GM12878 (cell line): ENCODE results near the gene ITIH1. TPM values are rescaled to one million over a fixed set of nuclear protein-coding genes. Genes with fewer than 3 reads are reported as not detected.

Experiments used
- BRCA1 ChIP-seq: IDR thresholded peaks from 2 replicates; pipeline ENCODE4 v1.6.1; 2011; ENCODE audit warnings: low read depth, low read length, improper control_type of control experiment
- CBFB ChIP-seq: IDR thresholded peaks from 2 replicates; pipeline ENCODE4 v1.6.1; 2016; ENCODE audit warnings: antibody characterized with exemption, low read depth
- CHD2 ChIP-seq: IDR thresholded peaks from 2 replicates; pipeline ENCODE4 v1.6.1; 2011; ENCODE audit warnings: low read depth, low read length, improper control_type of control experiment, borderline replicate concordance
- CHD4 ChIP-seq: fragments of 200-600 bp; sonication (generic); IDR thresholded peaks from 2 replicates; pipeline ENCODE4 v1.6.1; 2016; ENCODE audit warnings: mild to moderate bottlenecking
- EGR1 ChIP-seq, 2 experiments: IDR thresholded peaks; 1 replicate in 1 of 2; 2 replicates in 1 of 2; pipeline ENCODE4 v1.6.1; 2011 to 2012; ENCODE audit warnings: low read depth in 2 of 2, low read length in 2 of 2, borderline replicate concordance in 1 of 2, mild to moderate bottlenecking in 1 of 2, moderate library complexity in 1 of 2
- ESRRA ChIP-seq: IDR thresholded peaks from 2 replicates; pipeline ENCODE4 v1.6.1; 2012; ENCODE audit warnings: mild to moderate bottlenecking, low read length, improper control_type of control experiment
- HDAC2 ChIP-seq: fragments of 200-600 bp; sonication (generic); IDR thresholded peaks from 2 replicates; pipeline ENCODE4 v1.6.1; 2017
- KAT2A ChIP-seq: conservative IDR thresholded peaks from 2 replicates; pipeline ENCODE4 v1.6.1; 2011; ENCODE audit warnings: low read depth, low read length; ENCODE audit not compliant: control insufficient read depth
- MEF2B ChIP-seq: fragments of 450-650 bp; IDR thresholded peaks from 2 replicates; pipeline ENCODE4 v1.6.1; 2018; ENCODE audit warnings: mild to moderate bottlenecking, moderate library complexity; ENCODE audit not compliant: partially characterized antibody, poor library complexity, severe bottlenecking
- NFYB ChIP-seq: IDR thresholded peaks from 2 replicates; pipeline ENCODE4 v1.6.1; 2011; ENCODE audit warnings: low read depth, mild to moderate bottlenecking, low read length, improper control_type of control experiment, moderate library complexity; ENCODE audit not compliant: insufficient read depth
- NR2C2 ChIP-seq: IDR thresholded peaks from 2 replicates; pipeline ENCODE4 v1.6.1; 2011; ENCODE audit warnings: borderline replicate concordance, low read depth; ENCODE audit not compliant: control insufficient read depth, insufficient read length
- PAX8 ChIP-seq: fragments of 450-650 bp; IDR thresholded peaks from 2 replicates; pipeline ENCODE4 v1.6.1; 2017; ENCODE audit warnings: mild to moderate bottlenecking, moderate library complexity
- SMAD1 ChIP-seq: fragments of 450-650 bp; IDR thresholded peaks from 2 replicates; pipeline ENCODE4 v1.6.1; 2018; ENCODE audit warnings: mild to moderate bottlenecking, low read depth; ENCODE audit not compliant: partially characterized antibody
- SP1 ChIP-seq: IDR thresholded peaks from one replicate; pipeline ENCODE4 v1.6.1; 2011; ENCODE audit warnings: low read depth, low read length
- SPI1 ChIP-seq: IDR thresholded peaks from 2 replicates; pipeline ENCODE4 v1.6.1; 2011; ENCODE audit warnings: low read depth, mild to moderate bottlenecking, low read length, moderate library complexity, borderline replicate concordance; ENCODE audit not compliant: insufficient read depth
- SREBF1 ChIP-seq: IDR thresholded peaks from 2 replicates; pipeline ENCODE4 v1.6.1; 2012; ENCODE audit warnings: mild to moderate bottlenecking, low read length
- TBL1XR1 ChIP-seq: IDR thresholded peaks from 2 replicates; pipeline ENCODE4 v1.6.1; 2012; ENCODE audit warnings: low read depth, low read length, improper control_type of control experiment
- ZNF207 ChIP-seq: fragments of 450-650 bp; IDR thresholded peaks from 2 replicates; pipeline ENCODE4 v1.6.1; 2014; ENCODE audit warnings: antibody characterized with exemption, mild to moderate bottlenecking, borderline replicate concordance
- ZNF622 ChIP-seq: fragments of 450-650 bp; IDR thresholded peaks from 2 replicates; pipeline ENCODE4 v1.6.1; 2017; ENCODE audit warnings: mild to moderate bottlenecking, inconsistent platforms
- polyA plus RNA-seq, 11 experiments: library from polyadenylated mRNA; depleted of rRNA in 4 of 11; unstranded in 6 of 11; stranded (reverse) in 5 of 11; fragments of >200 nt; fragmentation: Nextera tagmentation in 4 of 11; fragmentation: Illumina TruSeq in 1 of 11; extraction: Ambion mirVana in 4 of 11; extraction: Trizol in 1 of 11; gene quantifications; 1 replicate in 1 of 11; 2 replicates in 10 of 11; pipeline versions ENCODE4 v1.2.1 to v1.2.3, GENCODE V29; 2011 to 2016; ENCODE audit warnings: inconsistent platforms in 2 of 11, missing spikeins in 2 of 11, low read depth in 1 of 11
- total RNA-seq, 4 experiments: library from RNA; depleted of rRNA in 3 of 4; stranded (reverse); fragments of >200 nt in 3 of 4; fragmentation: Illumina TruSeq in 1 of 4; extraction: Trizol in 1 of 4; gene quantifications; 2 replicates each; pipeline versions ENCODE4 v1.2.1 to v1.2.3, GENCODE V29; 2013 to 2021
- TF ChIP-seq, protein P1 (sequence below): fragments of 450-650 bp; IDR thresholded peaks from 2 replicates; pipeline ENCODE4 v1.6.1; 2014; ENCODE audit warnings: mild to moderate bottlenecking
- TF ChIP-seq, protein P2 (sequence below): fragments of 450-650 bp; formaldehyde crosslinking; IDR thresholded peaks from 2 replicates; pipeline ENCODE4 v1.4.0; 2020; ENCODE audit warnings: mild to moderate bottlenecking, moderate library complexity
- TF ChIP-seq, protein P3 (sequence below): fragments of 450-650 bp; formaldehyde crosslinking; IDR thresholded peaks from 2 replicates; pipeline ENCODE4 v1.4.0; 2022; ENCODE audit warnings: mild to moderate bottlenecking, moderate library complexity

The ITIH1 gene
- total and polyA plus RNA-seq, 10 of the 15 experiments (the other 5 are each of a cell fraction or from before 2014, with no cell fraction given) = 0.33 to 0.64 (median 0.44) TPM; not detected in 7

DNA sequence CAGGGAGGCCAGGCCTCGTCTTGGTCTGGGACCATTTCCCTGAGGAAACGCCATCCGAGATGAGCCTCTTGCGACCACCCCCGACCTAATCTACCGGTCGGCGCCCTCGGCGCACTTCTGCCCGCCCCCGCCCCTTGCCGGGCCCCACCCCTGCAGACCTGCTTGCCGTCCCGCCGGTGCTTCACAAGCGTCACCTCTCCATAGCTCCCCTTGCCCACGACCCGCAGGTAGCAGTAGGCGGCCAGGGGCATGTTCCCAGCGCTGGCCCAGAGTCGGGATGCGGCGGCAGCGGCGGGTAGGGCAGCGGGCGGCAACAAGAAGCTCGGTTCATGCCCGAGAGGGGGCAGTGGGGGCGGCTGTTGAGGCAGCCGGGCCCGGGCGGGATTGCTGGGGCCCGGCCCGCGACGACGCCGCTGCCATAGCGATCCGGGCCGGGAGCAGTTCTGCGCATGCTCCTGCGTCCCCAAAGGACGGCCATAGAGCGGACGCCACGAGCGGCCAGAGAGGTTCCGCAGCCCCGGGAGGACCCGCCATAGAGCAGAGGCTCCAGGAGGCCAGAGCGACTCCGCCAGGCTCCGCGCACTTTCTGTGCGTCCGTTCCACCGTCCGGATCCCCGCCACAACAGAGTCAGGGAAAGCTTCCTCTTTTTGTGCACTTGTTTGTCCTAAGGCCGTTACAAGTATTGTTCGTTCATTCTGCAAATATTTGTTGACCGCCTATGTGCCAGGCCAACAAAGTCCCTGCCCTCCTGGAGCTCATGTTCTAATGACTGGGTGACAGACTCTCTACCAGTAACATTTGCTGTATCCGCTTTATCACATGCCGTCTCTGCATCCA lies 6.7 kb upstream of the ITIH1 start, which contains the start of gene NEK4 (continued):
- no peak for TF ChIP-seq CHD4
- 0 out of 2 replicates have a peak, but pooled peaks have one; percentile 51 for TF ChIP-seq CHD2
- no peak for TF ChIP-seq KAT2A
- no peak for TF ChIP-seq SP1
- TF ChIP-seq SPI1 = peak; percentile 44; the same call in 1 of the 2 replicates
- TF ChIP-seq NFYB = no peak
- TF ChIP-seq, protein P1, sequence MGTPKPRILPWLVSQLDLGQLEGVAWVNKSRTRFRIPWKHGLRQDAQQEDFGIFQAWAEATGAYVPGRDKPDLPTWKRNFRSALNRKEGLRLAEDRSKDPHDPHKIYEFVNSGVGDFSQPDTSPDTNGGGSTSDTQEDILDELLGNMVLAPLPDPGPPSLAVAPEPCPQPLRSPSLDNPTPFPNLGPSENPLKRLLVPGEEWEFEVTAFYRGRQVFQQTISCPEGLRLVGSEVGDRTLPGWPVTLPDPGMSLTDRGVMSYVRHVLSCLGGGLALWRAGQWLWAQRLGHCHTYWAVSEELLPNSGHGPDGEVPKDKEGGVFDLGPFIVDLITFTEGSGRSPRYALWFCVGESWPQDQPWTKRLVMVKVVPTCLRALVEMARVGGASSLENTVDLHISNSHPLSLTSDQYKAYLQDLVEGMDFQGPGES = no peak
- no peak for TF ChIP-seq HDAC2
- TF ChIP-seq, protein P2, sequence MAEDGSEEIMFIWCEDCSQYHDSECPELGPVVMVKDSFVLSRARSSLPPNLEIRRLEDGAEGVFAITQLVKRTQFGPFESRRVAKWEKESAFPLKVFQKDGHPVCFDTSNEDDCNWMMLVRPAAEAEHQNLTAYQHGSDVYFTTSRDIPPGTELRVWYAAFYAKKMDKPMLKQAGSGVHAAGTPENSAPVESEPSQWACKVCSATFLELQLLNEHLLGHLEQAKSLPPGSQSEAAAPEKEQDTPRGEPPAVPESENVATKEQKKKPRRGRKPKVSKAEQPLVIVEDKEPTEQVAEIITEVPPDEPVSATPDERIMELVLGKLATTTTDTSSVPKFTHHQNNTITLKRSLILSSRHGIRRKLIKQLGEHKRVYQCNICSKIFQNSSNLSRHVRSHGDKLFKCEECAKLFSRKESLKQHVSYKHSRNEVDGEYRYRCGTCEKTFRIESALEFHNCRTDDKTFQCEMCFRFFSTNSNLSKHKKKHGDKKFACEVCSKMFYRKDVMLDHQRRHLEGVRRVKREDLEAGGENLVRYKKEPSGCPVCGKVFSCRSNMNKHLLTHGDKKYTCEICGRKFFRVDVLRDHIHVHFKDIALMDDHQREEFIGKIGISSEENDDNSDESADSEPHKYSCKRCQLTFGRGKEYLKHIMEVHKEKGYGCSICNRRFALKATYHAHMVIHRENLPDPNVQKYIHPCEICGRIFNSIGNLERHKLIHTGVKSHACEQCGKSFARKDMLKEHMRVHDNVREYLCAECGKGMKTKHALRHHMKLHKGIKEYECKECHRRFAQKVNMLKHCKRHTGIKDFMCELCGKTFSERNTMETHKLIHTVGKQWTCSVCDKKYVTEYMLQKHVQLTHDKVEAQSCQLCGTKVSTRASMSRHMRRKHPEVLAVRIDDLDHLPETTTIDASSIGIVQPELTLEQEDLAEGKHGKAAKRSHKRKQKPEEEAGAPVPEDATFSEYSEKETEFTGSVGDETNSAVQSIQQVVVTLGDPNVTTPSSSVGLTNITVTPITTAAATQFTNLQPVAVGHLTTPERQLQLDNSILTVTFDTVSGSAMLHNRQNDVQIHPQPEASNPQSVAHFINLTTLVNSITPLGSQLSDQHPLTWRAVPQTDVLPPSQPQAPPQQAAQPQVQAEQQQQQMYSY (CRISPR knock-in tag) = no peak
- TF ChIP-seq ZNF622 = no peak
- TF ChIP-seq PAX8 = no peak
- TF ChIP-seq SREBF1 = no peak
- no peak for TF ChIP-seq NR2C2
- 0 out of 2 replicates have a peak, but pooled peaks have one; percentile 17 for TF ChIP-seq TBL1XR1
- TF ChIP-seq EGR1 (IDR thresholded peaks at IDR 0.05; ENCODE audit: borderline replicate concordance in 1 of 2, low read depth in 2 of 2, low read length in 2 of 2) = peak in 1 of 2 experiments; percentile 65; a peak in 1 of 3 replicates
- TF ChIP-seq CBFB = peak; percentile 91
- TF ChIP-seq ESRRA = no peak
- TF ChIP-seq BRCA1 = no peak
- peak; percentile 61 for TF ChIP-seq SMAD1
- TF ChIP-seq, protein P3, sequence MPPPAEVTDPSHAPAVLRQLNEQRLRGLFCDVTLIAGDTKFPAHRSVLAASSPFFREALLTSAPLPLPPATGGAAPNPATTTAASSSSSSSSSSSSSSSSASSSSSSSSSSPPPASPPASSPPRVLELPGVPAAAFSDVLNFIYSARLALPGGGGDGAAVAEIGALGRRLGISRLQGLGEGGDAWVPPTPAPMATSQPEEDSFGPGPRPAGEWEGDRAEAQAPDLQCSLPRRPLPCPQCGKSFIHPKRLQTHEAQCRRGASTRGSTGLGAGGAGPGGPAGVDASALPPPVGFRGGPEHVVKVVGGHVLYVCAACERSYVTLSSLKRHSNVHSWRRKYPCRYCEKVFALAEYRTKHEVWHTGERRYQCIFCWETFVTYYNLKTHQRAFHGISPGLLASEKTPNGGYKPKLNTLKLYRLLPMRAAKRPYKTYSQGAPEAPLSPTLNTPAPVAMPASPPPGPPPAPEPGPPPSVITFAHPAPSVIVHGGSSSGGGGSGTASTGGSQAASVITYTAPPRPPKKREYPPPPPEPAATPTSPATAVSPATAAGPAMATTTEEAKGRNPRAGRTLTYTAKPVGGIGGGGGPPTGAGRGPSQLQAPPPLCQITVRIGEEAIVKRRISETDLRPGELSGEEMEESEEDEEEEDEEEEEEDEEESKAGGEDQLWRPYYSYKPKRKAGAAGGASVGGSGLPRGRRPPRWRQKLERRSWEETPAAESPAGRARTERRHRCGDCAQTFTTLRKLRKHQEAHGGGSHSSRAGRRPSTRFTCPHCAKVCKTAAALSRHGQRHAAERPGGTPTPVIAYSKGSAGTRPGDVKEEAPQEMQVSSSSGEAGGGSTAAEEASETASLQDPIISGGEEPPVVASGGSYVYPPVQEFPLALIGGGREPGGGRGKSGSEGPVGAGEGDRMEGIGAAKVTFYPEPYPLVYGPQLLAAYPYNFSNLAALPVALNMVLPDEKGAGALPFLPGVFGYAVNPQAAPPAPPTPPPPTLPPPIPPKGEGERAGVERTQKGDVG (CRISPR knock-in tag) = no peak
- TF ChIP-seq MEF2B = no peak
- peak; percentile 88; the same call in 1 of the 2 replicates for TF ChIP-seq ZNF207
